Measurements from ENCODE around the gene KIF1A. TPM values are rescaled to one million over a fixed set of nuclear protein-coding genes. Genes with fewer than 3 reads are reported as not detected.

KIF1A gene
- total RNA-seq, 1 experiment from 2014 or later, result not detected

GRCh38 chr2:240778426-240778825 lies 41.6 kb downstream of the KIF1A start:
- no peaks in the 10 kb centered on the region for H3F3A ChIP-seq (ENCODE audit: low read length, unreplicated experiment)
- no peaks in the 10 kb centered on the region for H3K36me3 ChIP-seq (ENCODE audit: low read depth, low read length)
- H3K4me2 ChIP-seq (ENCODE audit: low read length), result no peak overlapping the region
- no TSS peak for BruUV-seq (replicated peaks)
- DNase-seq (no peak), ATAC-seq (no peak)
- TF ChIP-seq EZH2 (IDR thresholded peaks at IDR 0.05; ENCODE audit: low read length, unreplicated experiment) (no peak), CTCF (conservative IDR thresholded peaks at IDR 0.05; ENCODE audit: low read depth, low read length) (no peak), EZH2phosphoT487 (IDR thresholded peaks at IDR 0.05; ENCODE audit: borderline replicate concordance, low read length) (no peak)
- H2AFZ ChIP-seq (ENCODE audit: low read length), result no peak overlapping the region
- no peaks in the 10 kb centered on the region for H3K4me1 ChIP-seq (ENCODE audit: insufficient read depth, low read length)
- intact Hi-C loops (cut with micrococcal nuclease), result no loop called here
- H3K9ac ChIP-seq (ENCODE audit: low read length), result no peak overlapping the region
- H3K9me3 ChIP-seq (ENCODE audit: low read length), result no peaks in the 10 kb centered on the region
- CTCF ChIA-PET, result no interaction called here
- no peaks in the 10 kb centered on the region for H3K79me2 ChIP-seq (ENCODE audit: low read length)
- H3K27me3 ChIP-seq (ENCODE audit: low read length), result no peaks in the 10 kb centered on the region
- POLR2A ChIA-PET (ENCODE audit: unreplicated experiment), result no interaction called here
- H3K4me3 ChIP-seq (ENCODE audit: low read length), result no peak overlapping the region
- H3K27ac ChIP-seq (ENCODE audit: low read length), result no peak overlapping the region
- H4K20me1 ChIP-seq (ENCODE audit: low read length), result no peaks in the 10 kb centered on the region
- no peaks in the 10 kb centered on the region for H3K9me2 ChIP-seq (replicated peaks; ENCODE audit: low read length)

- BruUV-seq (replicated peaks), result no TSS peak
- H2AFZ ChIP-seq (ENCODE audit: low read length), result no peak overlapping the region
- H3K4me1 ChIP-seq (ENCODE audit: insufficient read depth, low read length), result no peaks in the 10 kb centered on the region
- no peak overlapping the region for H3K9ac ChIP-seq (ENCODE audit: low read length)
- TF ChIP-seq EZH2phosphoT487 (IDR thresholded peaks at IDR 0.05; ENCODE audit: borderline replicate concordance, low read length) (no peak), EZH2 (IDR thresholded peaks at IDR 0.05; ENCODE audit: low read length, unreplicated experiment) (no peak)
- H3F3A ChIP-seq (ENCODE audit: low read length, unreplicated experiment), result no peaks in the 10 kb centered on the region
- H3K4me2 ChIP-seq (ENCODE audit: low read length), result no peak overlapping the region
- CTCF ChIA-PET, result no interaction called here
- H3K27me3 ChIP-seq (ENCODE audit: low read length), result no peaks in the 10 kb centered on the region
- no peak overlapping the region for H3K27ac ChIP-seq (ENCODE audit: low read length)
- H3K36me3 ChIP-seq (ENCODE audit: low read depth, low read length), result no peaks in the 10 kb centered on the region
- H3K9me2 ChIP-seq (replicated peaks; ENCODE audit: low read length), result no peaks in the 10 kb centered on the region
- no peaks in the 10 kb centered on the region for H4K20me1 ChIP-seq (ENCODE audit: low read length)
- no peaks in the 10 kb centered on the region for H3K79me2 ChIP-seq (ENCODE audit: low read length)
- intact Hi-C loops (cut with micrococcal nuclease), result no loop called here
- ATAC-seq (no peak), DNase-seq (no peak)
- POLR2A ChIA-PET (ENCODE audit: unreplicated experiment), result no interaction called here
- H3K4me3 ChIP-seq (ENCODE audit: low read length), result no peak overlapping the region
- no peaks in the 10 kb centered on the region for H3K9me3 ChIP-seq (ENCODE audit: low read length)
These were observed 42.4 kb downstream of the KIF1A start for GRCh38 chr2:240777456-240778212.

- ChIA-PET POLR2A (ENCODE audit: unreplicated experiment) (no interaction called here), CTCF (no interaction called here)
- H3K4me1 ChIP-seq (ENCODE audit: insufficient read depth, low read length), result no peaks in the 10 kb centered on the region
- BruUV-seq (replicated peaks), result no TSS peak
- H3K36me3 ChIP-seq (ENCODE audit: low read depth, low read length), result no peaks in the 10 kb centered on the region
- H3K9me3 ChIP-seq (ENCODE audit: low read length), result no peaks in the 10 kb centered on the region
- no peaks in the 10 kb centered on the region for H3K79me2 ChIP-seq (ENCODE audit: low read length)
- no peak overlapping the region for H3K9ac ChIP-seq (ENCODE audit: low read length)
- no peak for TF ChIP-seq CTCF (conservative IDR thresholded peaks at IDR 0.05; ENCODE audit: low read depth, low read length)
- no peak for TF ChIP-seq EZH2 (IDR thresholded peaks at IDR 0.05; ENCODE audit: low read length, unreplicated experiment)
- no peak for TF ChIP-seq EZH2phosphoT487 (IDR thresholded peaks at IDR 0.05; ENCODE audit: borderline replicate concordance, low read length)
- H3K27me3 ChIP-seq (ENCODE audit: low read length), result no peaks in the 10 kb centered on the region
- no peak overlapping the region for H2AFZ ChIP-seq (ENCODE audit: low read length)
- no peak for DNase-seq
- H3K4me2 ChIP-seq (ENCODE audit: low read length), result no peak overlapping the region
- no peak overlapping the region for H3K27ac ChIP-seq (ENCODE audit: low read length)
- intact Hi-C loops (cut with micrococcal nuclease), result no loop called here
- no peak overlapping the region for H3K4me3 ChIP-seq (ENCODE audit: low read length)
- H3F3A ChIP-seq (ENCODE audit: low read length, unreplicated experiment), result no peaks in the 10 kb centered on the region
- ATAC-seq, result no peak
- H4K20me1 ChIP-seq (ENCODE audit: low read length), result no peaks in the 10 kb centered on the region
- no peaks in the 10 kb centered on the region for H3K9me2 ChIP-seq (replicated peaks; ENCODE audit: low read length)
These were observed 44.1 kb downstream of the KIF1A start for GRCh38 chr2:240775905-240776304.
